Sigmoid colon (tissue), 7 donors: ENCODE results near the gene KCNAB1. TPM values are rescaled to one million over a fixed set of nuclear protein-coding genes. Genes with fewer than 3 reads are reported as not detected.

Experiments used
- DNase-seq: peaks from one replicate; pipeline ENCODE4 v3.0.0-alpha.2; 2019
- H3K27ac ChIP-seq, 4 donors: fragments of 200-600 bp; sonication (generic); one replicate each; pipeline ENCODE4 v1.5.1; 2016 to 2019; ENCODE audit warnings: mild to moderate bottlenecking in 1 of 4
- H3K27me3 ChIP-seq, 3 donors: fragments of 200-600 bp; sonication (generic); one replicate each; pipeline ENCODE4 v1.5.1; 2019; ENCODE audit warnings: mild to moderate bottlenecking in 1 of 3
- H3K36me3 ChIP-seq, 4 donors: fragments of 200-600 bp; sonication (generic); one replicate each; pipeline ENCODE4 v1.5.1; 2016 to 2019
- H3K4me1 ChIP-seq, 4 donors: fragments of 200-600 bp; sonication (generic); one replicate each; pipeline ENCODE4 v1.5.1; 2017 to 2019
- H3K4me3 ChIP-seq, 4 donors: fragments of 200-600 bp; sonication (generic); one replicate each; pipeline ENCODE4 v1.5.1; 2017 to 2019; ENCODE audit warnings: mild to moderate bottlenecking in 2 of 4, moderate library complexity in 1 of 4
- H3K9me3 ChIP-seq, 4 donors: fragments of 200-600 bp in 3 of 4; sonication (generic) in 3 of 4; one replicate each; pipeline versions ENCODE4 v1.5.1 to v1.6.1; 2013 to 2019
- CTCF ChIP-seq, 4 experiments: fragments of 450-650 bp in 3 of 4; fragments of 200-600 bp in 1 of 4; IDR thresholded peaks; one replicate each; pipeline ENCODE4 v1.5.1; 2016 to 2019; ENCODE audit warnings: antibody characterized with exemption in 4 of 4, mild to moderate bottlenecking in 3 of 4, moderate library complexity in 2 of 4
- EP300 ChIP-seq, 4 donors: sonication (generic); formaldehyde crosslinking; IDR thresholded peaks; one replicate each; pipeline ENCODE4 v1.6.1; 2017; ENCODE audit warnings: antibody characterized with exemption in 4 of 4
- POLR2A ChIP-seq, 2 donors: fragments of 450-650 bp; IDR thresholded peaks; one replicate each; pipeline ENCODE4 v1.6.1; 2016; ENCODE audit warnings: antibody characterized with exemption in 2 of 2, mild to moderate bottlenecking in 2 of 2, moderate library complexity in 2 of 2
- POLR2AphosphoS5 ChIP-seq, 4 donors: sonication (generic); formaldehyde crosslinking; IDR thresholded peaks; one replicate each; pipeline ENCODE4 v1.6.1; 2017; ENCODE audit warnings: antibody characterized with exemption in 4 of 4
- WGBS, 2 donors: extraction: QIAGEN DNeasy Blood & Tissue Kit; methylation state at CpG; one replicate each; pipeline ENCODE4 v1.1.7; 2013; 5-methylcytosine and 5-hydroxymethylcytosine counted together
- intact Hi-C: fragments of 100-400 bp; cut with DNase I; formaldehyde crosslinking; loops from one replicate; pipeline ENCODE4 v1.15.1; 2023
- polyA plus RNA-seq, 3 donors: library from polyadenylated mRNA; stranded (reverse); fragments of 200-250 nt; gene quantifications; one replicate each; pipeline ENCODE4 v1.2.3, GENCODE V29; 2013
- total RNA-seq, 4 donors: library from RNA; depleted of rRNA; stranded (reverse); fragments of >200 nt; gene quantifications; one replicate each; pipeline ENCODE4 v1.1.0, GENCODE V29; 2016
- donor health status: healthy with polysubstance abuse.
- donor health status: Bipolar disorder and iron deficiency.
- donor health status: healthy.

Gene KCNAB1
- total and polyA plus RNA-seq, 7 donors, result 1.2 to 5.0 (median 4.3) TPM; not detected in 2

- no peak for DNase-seq
- 96 to 97% methylated on average over 1 of the region's 1 CpG for WGBS, 2 donors
- intact Hi-C loops, result no loop called here
These were observed 406.7 kb downstream of the KCNAB1 start for GRCh38 chr3:156527060-156527459.

GRCh38 chr3:156530980-156531379, 410.6 kb downstream of the KCNAB1 start:
- Histone ChIP-seq H3K27me3 (no peaks in the 10 kb centered on the region), H3K4me1 (peaks cover 0 to 45% (median 40%) of the 10 kb centered on the region in 4 donors), H3K9me3 (no peaks in the 10 kb centered on the region), H3K4me3 (no peak overlapping the region), H3K27ac (peak overlapping the region in 1 of 4 donors; percentile 85), H3K36me3 (no peaks in the 10 kb centered on the region)
- no peak for TF ChIP-seq EP300 (IDR thresholded peaks at IDR 0.05)
- TF ChIP-seq POLR2A (IDR thresholded peaks at IDR 0.05), result no peak
- TF ChIP-seq CTCF (IDR thresholded peaks at IDR 0.05), result no peak
- intact Hi-C loops, result no loop called here
- WGBS, 2 donors, result 86 to 89% methylated on average over 5 of the region's 5 CpGs
- no peak for DNase-seq

More at GRCh38 chr3:156527060-156527459, 406.7 kb downstream of the KCNAB1 start:
- no peaks in the 10 kb centered on the region for H3K27me3 ChIP-seq
- no peak overlapping the region for H3K4me3 ChIP-seq
- H3K27ac ChIP-seq, result no peak overlapping the region
- TF ChIP-seq CTCF (IDR thresholded peaks at IDR 0.05) (no peak), POLR2AphosphoS5 (IDR thresholded peaks at IDR 0.05) (no peak), POLR2A (IDR thresholded peaks at IDR 0.05) (no peak), EP300 (IDR thresholded peaks at IDR 0.05) (no peak)
- no peaks in the 10 kb centered on the region for H3K9me3 ChIP-seq
- H3K4me1 ChIP-seq, result peaks cover 0 to 6% (median 2%) of the 10 kb centered on the region in 4 donors
- H3K36me3 ChIP-seq, result no peaks in the 10 kb centered on the region

GRCh38 chr3:156532730-156533129, 412.4 kb downstream of the KCNAB1 start:
- intact Hi-C loops, result no loop called here
- peaks cover 0 to 62% (median 49%) of the 10 kb centered on the region in 4 donors for H3K4me1 ChIP-seq

GRCh38 chr3:156533205-156533604, 412.8 kb downstream of the KCNAB1 start:
- H3K27ac ChIP-seq, result peak overlapping the region; percentile 71 to 93 (median 85)
- intact Hi-C loops, result no loop called here
- no peaks in the 10 kb centered on the region for H3K36me3 ChIP-seq
- H3K4me1 ChIP-seq, result peaks cover 0 to 67% (median 51%) of the 10 kb centered on the region in 4 donors
- no peak overlapping the region for H3K4me3 ChIP-seq
- DNase-seq, result no peak
- 88 to 91% methylated on average over 4 of the region's 4 CpGs for WGBS, 2 donors
- H3K27me3 ChIP-seq, result no peaks in the 10 kb centered on the region
- TF ChIP-seq POLR2A (IDR thresholded peaks at IDR 0.05) (no peak), POLR2AphosphoS5 (IDR thresholded peaks at IDR 0.05) (no peak), CTCF (IDR thresholded peaks at IDR 0.05) (no peak)
- H3K9me3 ChIP-seq, result no peaks in the 10 kb centered on the region

More at GRCh38 chr3:156532730-156533129, 412.4 kb downstream of the KCNAB1 start:
- Histone ChIP-seq H3K9me3 (no peaks in the 10 kb centered on the region), H3K27me3 (no peaks in the 10 kb centered on the region), H3K36me3 (no peaks in the 10 kb centered on the region), H3K27ac (peak overlapping the region; percentile 71 to 93 (median 85)), H3K4me3 (no peak overlapping the region)
- DNase-seq, result no peak
- TF ChIP-seq EP300 (IDR thresholded peaks at IDR 0.05), result peak in 2 of 4 donors; percentile 6 to 76
- no peak for TF ChIP-seq POLR2A (IDR thresholded peaks at IDR 0.05)
- TF ChIP-seq POLR2AphosphoS5 (IDR thresholded peaks at IDR 0.05), result peak in 3 of 4 donors; percentile 51 to 79 (median 54)
- WGBS, 2 donors, result 58 to 59% methylated on average over 3 of the region's 3 CpGs

GRCh38 chr3:156535162-156535627, 414.8 kb downstream of the KCNAB1 start:
- Histone ChIP-seq H3K9me3 (no peaks in the 10 kb centered on the region), H3K36me3 (peaks cover 0 to 8% (median 0%) of the 10 kb centered on the region in 4 donors), H3K4me1 (peaks cover 0 to 85% (median 61%) of the 10 kb centered on the region in 4 donors), H3K27ac (peak overlapping the region; percentile 71 to 93 (median 85)), H3K27me3 (no peaks in the 10 kb centered on the region), H3K4me3 (no peak overlapping the region)
- DNase-seq, result peak; percentile 94
- 9 to 44% methylated on average over 4 of the region's 4 CpGs for WGBS, 2 donors
- intact Hi-C loops, result loop anchor here (5.0 kb wide), 3 partner anchors 142 to 602 kb away; no protein-coding TSS in a partner anchor
- TF ChIP-seq POLR2AphosphoS5 (IDR thresholded peaks at IDR 0.05) (peak; percentile 43 to 87 (median 77)), POLR2A (IDR thresholded peaks at IDR 0.05) (no peak), CTCF (IDR thresholded peaks at IDR 0.05) (no peak), EP300 (IDR thresholded peaks at IDR 0.05) (peak in 3 of 4 donors; percentile 42 to 77 (median 61))
